ENCODE results near the gene ITGB2.

GRCh38 chr21:44898011-44898488 lies 22.6 kb downstream of the ITGB2 start:
- TF ChIP-seq CTCF (conservative IDR thresholded peaks at IDR 0.05 in 1 of 2, IDR thresholded peaks at IDR 0.05 in 1 of 2; ENCODE audit: low read depth in 1 of 2, low read length in 2 of 2), result no peak
- no peak for TF ChIP-seq EZH2 (IDR thresholded peaks at IDR 0.05; ENCODE audit: low read length, missing control alignments)

Measured in fibroblast of lung (primary cell).